ENCODE results near the gene ALDH1L1.

ALDH1L1 gene

GRCh38 chr3:126147147-126147931, 33.0 kb downstream of the ALDH1L1 start:
- no peak for TF ChIP-seq CTCF (IDR thresholded peaks at IDR 0.05; ENCODE audit: low read length)
- DNase-seq = no peak
- Histone ChIP-seq H3K4me1 (ENCODE audit: low read length) (no peaks in the 10 kb centered on the region), H3K9me2 (replicated peaks; ENCODE audit: insufficient read depth, low read length) (no peaks in the 10 kb centered on the region), H3K9me3 (replicated peaks; ENCODE audit: insufficient read depth, low read length) (no peaks in the 10 kb centered on the region), H3K36me3 (replicated peaks; ENCODE audit: insufficient read depth, low read length) (no peaks in the 10 kb centered on the region), H3K27ac (ENCODE audit: low read length) (no peak overlapping the region), H4K20me1 (ENCODE audit: insufficient read depth, low read length) (no peaks in the 10 kb centered on the region), H3K79me2 (ENCODE audit: low read length) (no peaks in the 10 kb centered on the region), H3K4me3 (ENCODE audit: low read length) (no peak overlapping the region), H3K27me3 (replicated peaks; ENCODE audit: insufficient read depth, low read length) (no peaks in the 10 kb centered on the region), H3K4me2 (ENCODE audit: low read depth, low read length) (no peak overlapping the region), H2AFZ (ENCODE audit: low read length) (no peak overlapping the region), H3F3A (ENCODE audit: insufficient read depth, low read length) (no peaks in the 10 kb centered on the region), H3K9ac (ENCODE audit: low read length) (no peak overlapping the region)

GRCh38 chr3:126146525-126147146, 33.8 kb downstream of the ALDH1L1 start:
- Histone ChIP-seq H3K79me2 (ENCODE audit: low read length) (no peaks in the 10 kb centered on the region), H3K9me2 (replicated peaks; ENCODE audit: insufficient read depth, low read length) (no peaks in the 10 kb centered on the region), H3F3A (ENCODE audit: insufficient read depth, low read length) (no peaks in the 10 kb centered on the region), H3K4me2 (ENCODE audit: low read depth, low read length) (no peak overlapping the region), H4K20me1 (ENCODE audit: insufficient read depth, low read length) (no peaks in the 10 kb centered on the region), H3K27ac (ENCODE audit: low read length) (no peak overlapping the region), H3K27me3 (replicated peaks; ENCODE audit: insufficient read depth, low read length) (no peaks in the 10 kb centered on the region), H3K4me1 (ENCODE audit: low read length) (no peaks in the 10 kb centered on the region), H3K9me3 (replicated peaks; ENCODE audit: insufficient read depth, low read length) (no peaks in the 10 kb centered on the region), H3K36me3 (replicated peaks; ENCODE audit: insufficient read depth, low read length) (no peaks in the 10 kb centered on the region), H3K9ac (ENCODE audit: low read length) (no peak overlapping the region), H3K4me3 (ENCODE audit: low read length) (no peak overlapping the region), H2AFZ (ENCODE audit: low read length) (no peak overlapping the region)
- no peak for DNase-seq
- TF ChIP-seq EZH2 (optimal IDR thresholded peaks at IDR 0.05; ENCODE audit: low read depth, low read length) (no peak), EZH2phosphoT487 (IDR thresholded peaks at IDR 0.05; ENCODE audit: low read length) (no peak)

- no peaks in the 10 kb centered on the region for H3K9me3 ChIP-seq (replicated peaks; ENCODE audit: insufficient read depth, low read length)
- H2AFZ ChIP-seq (ENCODE audit: low read length) = no peak overlapping the region
- no peak overlapping the region for H3K27ac ChIP-seq (ENCODE audit: low read length)
- H3K4me1 ChIP-seq (ENCODE audit: low read length) = no peaks in the 10 kb centered on the region
- H3K9ac ChIP-seq (ENCODE audit: low read length) = no peak overlapping the region
- DNase-seq = no peak
- H4K20me1 ChIP-seq (ENCODE audit: insufficient read depth, low read length) = no peaks in the 10 kb centered on the region
- no peak for TF ChIP-seq EZH2phosphoT487 (IDR thresholded peaks at IDR 0.05; ENCODE audit: low read length)
- no peak for TF ChIP-seq CTCF (IDR thresholded peaks at IDR 0.05; ENCODE audit: low read length)
- no peak for TF ChIP-seq EZH2 (optimal IDR thresholded peaks at IDR 0.05; ENCODE audit: low read depth, low read length)
- H3K27me3 ChIP-seq (replicated peaks; ENCODE audit: insufficient read depth, low read length) = no peaks in the 10 kb centered on the region
- H3K36me3 ChIP-seq (replicated peaks; ENCODE audit: insufficient read depth, low read length) = no peaks in the 10 kb centered on the region
- no peaks in the 10 kb centered on the region for H3K79me2 ChIP-seq (ENCODE audit: low read length)
- H3K4me3 ChIP-seq (ENCODE audit: low read length) = no peak overlapping the region
- no peaks in the 10 kb centered on the region for H3K9me2 ChIP-seq (replicated peaks; ENCODE audit: insufficient read depth, low read length)
- H3K4me2 ChIP-seq (ENCODE audit: low read depth, low read length) = no peak overlapping the region
- no peaks in the 10 kb centered on the region for H3F3A ChIP-seq (ENCODE audit: insufficient read depth, low read length)
These were observed 34.4 kb downstream of the ALDH1L1 start for GRCh38 chr3:126146034-126146433.

GRCh38 chr3:126142652-126143051, 37.7 kb downstream of the ALDH1L1 start:
- Histone ChIP-seq H3K27me3 (replicated peaks; ENCODE audit: insufficient read depth, low read length) (no peaks in the 10 kb centered on the region), H3K27ac (ENCODE audit: low read length) (no peak overlapping the region), H3K4me1 (ENCODE audit: low read length) (no peaks in the 10 kb centered on the region), H4K20me1 (ENCODE audit: insufficient read depth, low read length) (no peaks in the 10 kb centered on the region), H3K4me2 (ENCODE audit: low read depth, low read length) (no peak overlapping the region), H3K9ac (ENCODE audit: low read length) (no peak overlapping the region), H2AFZ (ENCODE audit: low read length) (no peak overlapping the region), H3K4me3 (ENCODE audit: low read length) (no peak overlapping the region), H3K79me2 (ENCODE audit: low read length) (no peaks in the 10 kb centered on the region), H3K9me2 (replicated peaks; ENCODE audit: insufficient read depth, low read length) (no peaks in the 10 kb centered on the region), H3F3A (ENCODE audit: insufficient read depth, low read length) (no peaks in the 10 kb centered on the region), H3K9me3 (replicated peaks; ENCODE audit: insufficient read depth, low read length) (no peaks in the 10 kb centered on the region), H3K36me3 (replicated peaks; ENCODE audit: insufficient read depth, low read length) (no peaks in the 10 kb centered on the region)
- TF ChIP-seq EZH2 (optimal IDR thresholded peaks at IDR 0.05; ENCODE audit: low read depth, low read length) (no peak), CTCF (IDR thresholded peaks at IDR 0.05; ENCODE audit: low read length) (no peak), EZH2phosphoT487 (IDR thresholded peaks at IDR 0.05; ENCODE audit: low read length) (no peak)
- no peak for DNase-seq
